HG03439 (cell line): ENCODE measurements around the gene TOM1.

ENCODE experiments used
- ATAC-seq: cut with Tn5 transposase; IDR thresholded peaks from one replicate; pipeline ENCODE4 v1.9.1; 2021; ENCODE audit warnings: mild to moderate bottlenecking, moderate library complexity; ENCODE audit not compliant: unreplicated experiment

The TOM1 gene

GRCh38 chr22:35322126-35322525 is 22.4 kb downstream of the TOM1 start:
- ATAC-seq: no peak

DNA sequence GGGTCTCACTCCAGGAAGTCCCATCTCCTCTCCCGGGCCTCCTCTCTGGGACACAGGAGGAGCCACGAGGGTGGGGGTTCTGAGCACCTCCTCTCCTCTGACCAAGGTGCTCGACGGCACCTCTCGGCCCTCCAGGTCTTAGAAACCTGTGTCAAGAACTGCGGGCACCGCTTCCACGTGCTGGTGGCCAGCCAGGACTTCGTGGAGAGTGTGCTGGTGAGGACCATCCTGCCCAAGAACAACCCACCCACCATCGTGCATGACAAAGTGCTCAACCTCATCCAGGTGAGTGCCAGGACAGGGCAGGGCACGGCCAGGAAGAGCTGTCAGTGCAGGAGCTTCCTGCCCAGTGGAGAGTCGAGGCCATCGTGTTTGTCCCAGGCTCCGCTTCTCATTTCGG is 23.2 kb downstream of the TOM1 start:
- ATAC-seq: no peak

DNA sequence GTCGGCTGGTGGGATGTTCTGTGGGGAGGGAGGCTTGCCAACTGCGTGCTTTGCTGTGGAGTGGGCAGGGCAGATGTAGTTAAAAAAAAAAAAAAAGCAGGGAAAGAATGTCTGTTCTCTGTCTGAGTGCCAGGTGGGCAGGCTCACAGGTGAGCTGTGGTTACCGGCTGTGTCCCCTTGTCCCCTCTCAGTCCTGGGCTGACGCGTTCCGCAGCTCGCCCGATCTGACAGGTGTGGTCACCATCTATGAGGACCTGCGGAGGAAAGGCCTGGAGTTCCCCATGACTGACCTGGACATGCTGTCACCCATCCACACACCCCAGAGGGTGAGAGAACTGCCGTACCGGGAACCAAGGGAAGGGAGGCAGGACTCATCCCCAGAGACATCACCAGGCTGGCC is 23.6 kb downstream of the TOM1 start:
- no peak for ATAC-seq

- no peak for ATAC-seq
Observed at GRCh38 chr22:35324067-35324466, 24.4 kb downstream of the TOM1 start.

GRCh38 chr22:35324762-35325161 is 25.1 kb downstream of the TOM1 start:
- no peak for ATAC-seq

DNA sequence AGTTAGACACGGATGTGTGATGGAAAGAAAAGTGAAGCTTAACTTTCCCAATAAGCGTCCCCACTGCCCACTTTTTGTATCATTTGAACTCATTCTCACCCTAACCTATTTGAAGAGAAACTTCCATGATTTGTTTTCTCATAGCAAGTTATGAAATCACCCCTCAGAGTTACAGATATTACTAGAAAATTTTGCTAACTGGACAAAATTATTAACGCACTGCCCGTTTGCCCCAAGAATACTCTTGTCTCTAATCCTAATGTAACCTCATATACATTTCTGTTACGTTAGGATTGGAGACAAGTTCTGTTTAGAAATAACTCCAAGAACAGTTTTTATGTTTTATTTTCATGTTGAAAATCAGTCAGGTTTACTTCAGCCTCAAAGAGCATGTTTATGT is 25.5 kb downstream of the TOM1 start:
- ATAC-seq: no peak

DNA sequence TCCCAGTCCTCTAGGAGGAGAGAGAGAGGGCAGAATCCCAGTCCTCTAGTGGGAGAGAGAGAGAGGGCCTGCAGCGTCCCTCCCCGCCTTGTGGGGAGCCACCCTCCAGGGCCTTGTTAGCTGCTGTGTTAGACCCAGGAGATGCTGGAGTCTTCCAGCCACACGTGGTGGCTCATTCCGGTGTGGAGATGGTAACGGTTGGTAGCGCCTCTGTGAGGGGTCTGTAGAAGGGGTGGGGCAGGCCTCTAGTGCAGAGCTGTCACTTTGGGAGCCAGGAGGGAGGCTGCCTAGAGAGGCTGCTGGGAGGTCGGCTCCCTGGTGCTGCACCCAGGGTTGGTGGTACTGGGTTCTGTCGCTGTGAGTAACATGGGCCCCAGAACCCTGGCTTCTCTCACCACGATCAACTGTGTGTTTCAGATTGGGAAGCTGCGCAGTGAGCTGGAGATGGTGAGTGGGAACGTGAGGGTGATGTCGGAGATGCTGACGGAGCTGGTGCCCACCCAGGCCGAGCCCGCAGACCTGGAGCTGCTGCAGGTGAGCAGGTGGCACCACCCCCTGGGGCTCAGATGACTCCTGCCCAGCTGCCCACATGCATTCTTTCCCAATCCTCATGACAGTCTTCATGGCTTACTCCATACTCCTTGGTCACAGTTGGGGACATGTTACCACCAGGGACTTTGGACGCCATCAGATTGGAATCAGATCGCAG is 27.3 kb downstream of the TOM1 start:
- ATAC-seq: no peak

DNA sequence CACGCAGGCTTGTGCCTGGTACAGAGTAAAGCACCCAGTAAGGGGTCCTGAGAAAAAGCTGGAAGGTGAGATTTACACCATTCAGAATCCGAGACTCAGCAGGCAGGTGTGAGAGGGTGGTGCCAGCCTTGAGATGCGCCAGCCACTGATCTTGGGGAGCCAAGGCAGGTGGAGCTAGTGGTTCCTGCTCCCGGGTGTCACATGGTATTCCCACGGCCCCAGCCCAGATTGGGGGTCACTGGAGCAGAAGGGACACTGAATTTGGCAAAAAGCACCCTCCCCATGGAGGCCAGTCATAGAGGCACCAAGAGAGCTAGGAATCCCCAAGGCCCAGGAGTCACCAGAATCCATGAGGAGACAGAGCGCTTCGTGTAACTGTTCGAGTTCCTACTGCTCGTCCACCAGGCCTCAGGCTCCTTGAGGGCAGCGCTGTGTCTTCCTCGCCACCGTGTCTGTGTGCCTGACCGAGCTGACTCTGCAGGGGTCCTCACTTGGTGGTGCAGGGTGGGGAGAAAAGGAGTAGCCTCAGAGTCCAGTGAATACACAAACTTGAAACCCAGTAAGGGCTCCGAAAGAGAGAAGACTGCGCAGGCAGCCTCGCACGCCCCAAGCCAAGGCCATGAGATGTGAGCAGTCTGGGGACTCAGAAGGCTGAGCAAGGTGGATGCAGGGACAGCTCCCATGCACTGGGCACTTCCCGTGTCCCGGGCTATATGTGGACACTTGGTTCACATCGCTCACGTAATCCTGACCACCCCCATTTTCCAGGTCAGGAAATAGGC is 28.2 kb downstream of the TOM1 start:
- no peak for ATAC-seq

- ATAC-seq: no peak
Observed at GRCh38 chr22:35328472-35328885, 28.8 kb downstream of the TOM1 start.

DNA sequence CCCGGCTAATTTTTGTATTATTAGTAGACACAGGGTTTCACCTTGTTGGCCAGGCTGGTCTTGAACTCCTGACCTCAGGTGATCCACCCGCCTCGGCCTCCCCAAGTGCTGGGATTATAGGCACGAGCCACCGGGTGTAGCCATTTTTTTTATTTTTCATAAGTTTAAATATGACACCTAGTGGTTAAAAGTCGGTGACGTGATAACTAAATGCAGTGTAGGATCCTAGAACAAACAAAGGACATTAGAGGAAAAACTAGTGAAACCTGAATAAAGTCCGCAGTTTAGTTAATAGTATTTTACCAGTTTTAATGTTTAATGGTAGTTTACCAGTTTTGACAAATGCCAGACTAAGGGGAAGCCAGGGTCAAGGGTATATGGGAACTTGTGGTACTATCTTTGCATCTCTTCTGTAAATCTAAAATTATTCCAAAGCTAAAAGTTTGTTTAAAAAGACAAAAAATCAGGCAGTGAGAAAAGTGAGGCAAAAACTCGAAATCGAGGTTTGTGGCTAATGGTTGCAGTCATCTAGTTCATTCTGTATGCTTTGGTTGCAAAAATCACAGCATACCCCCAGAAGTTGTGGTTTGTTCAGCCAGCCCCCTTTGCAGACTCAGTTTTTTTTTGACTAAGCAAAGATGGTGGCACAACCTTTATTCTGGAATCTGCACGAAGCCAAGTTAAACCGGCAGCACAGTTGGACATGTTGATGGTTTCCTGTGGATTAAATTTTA is 29.6 kb downstream of the TOM1 start:
- ATAC-seq: no peak

- no peak for ATAC-seq
Observed at GRCh38 chr22:35330258-35330861, 30.7 kb downstream of the TOM1 start.

DNA sequence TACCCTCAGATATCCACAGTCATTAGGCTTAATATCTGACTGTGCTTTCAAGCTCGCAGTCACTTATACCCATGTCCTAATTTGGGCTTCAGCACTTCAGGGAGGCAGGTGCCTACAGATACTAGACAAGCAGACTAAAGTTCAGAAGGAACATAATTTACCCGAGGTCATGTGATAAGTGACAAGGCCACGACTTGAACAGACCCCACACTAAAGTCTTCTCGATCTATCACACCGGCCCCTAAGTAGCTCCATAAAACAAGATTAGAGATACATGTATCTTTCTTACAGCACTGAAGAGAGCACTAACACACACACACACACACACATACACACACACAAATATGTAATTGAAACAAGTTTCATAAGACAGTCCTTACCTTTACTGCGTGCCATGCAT is 32.6 kb downstream of the TOM1 start:
- no peak for ATAC-seq

GRCh38 chr22:35333220-35333619 is 33.5 kb downstream of the TOM1 start:
- ATAC-seq: no peak

- ATAC-seq: no peak
Observed at GRCh38 chr22:35334004-35334403, 34.3 kb downstream of the TOM1 start.

DNA sequence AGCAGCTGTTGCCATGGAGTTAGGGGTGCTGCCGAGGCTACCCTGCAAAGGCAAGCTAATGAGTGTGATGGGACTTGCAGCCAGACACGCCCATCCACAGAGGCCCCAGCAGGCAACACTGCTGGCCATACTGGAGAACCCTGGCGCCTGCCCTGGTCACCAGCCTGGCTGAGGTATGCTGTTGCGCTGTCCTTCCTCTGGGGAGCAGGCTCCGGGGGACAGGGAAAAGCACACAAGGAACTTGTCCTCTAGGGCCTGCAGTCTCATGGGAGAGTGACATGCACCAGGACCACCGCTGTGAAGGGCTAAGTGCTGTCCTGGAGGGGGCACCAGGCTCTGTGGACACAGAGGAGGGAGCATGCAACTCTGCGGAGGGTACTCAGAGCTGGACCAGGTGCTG is 35.8 kb downstream of the TOM1 start:
- ATAC-seq: no peak

DNA sequence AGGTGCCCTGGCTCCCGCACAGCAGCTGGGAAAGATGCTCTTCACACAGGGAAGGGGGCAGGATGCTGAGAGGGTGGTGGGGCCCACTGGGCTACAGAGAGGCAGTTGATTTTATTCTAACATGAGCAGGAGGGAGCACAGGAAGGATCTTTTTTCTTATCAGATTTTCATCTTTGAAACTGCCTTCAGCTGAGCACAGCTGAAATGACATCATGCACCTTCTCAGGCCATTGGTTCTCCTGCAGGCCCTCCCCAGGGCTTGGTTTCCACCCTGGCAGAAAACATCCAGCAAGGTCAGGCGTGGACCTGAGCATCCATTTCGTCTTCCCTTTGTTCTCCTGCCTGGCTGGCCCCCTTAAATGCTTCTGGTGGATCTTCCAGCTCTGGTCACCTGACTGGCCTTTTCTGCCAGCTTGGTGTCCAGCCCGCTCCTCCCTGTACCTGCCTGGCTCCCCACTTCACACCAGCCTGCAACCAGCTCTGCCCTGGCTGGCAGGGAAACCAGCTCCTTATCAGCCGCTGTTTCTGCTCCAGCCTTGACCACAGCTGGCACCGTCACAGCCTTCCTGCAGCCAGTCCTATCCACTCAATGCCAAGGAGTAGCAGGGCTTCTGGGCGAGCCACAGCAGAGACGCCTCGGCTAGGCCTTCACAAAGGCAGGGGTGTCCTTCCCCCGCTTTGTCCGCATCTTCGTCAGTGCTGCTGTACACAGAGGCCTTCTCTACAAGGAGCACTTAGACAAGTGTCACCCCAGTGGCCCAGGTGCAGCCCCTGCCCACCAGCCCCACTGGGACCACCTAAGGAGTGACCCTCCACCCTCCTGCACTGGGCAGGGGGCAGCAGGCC is 36.5 kb downstream of the TOM1 start:
- no peak for ATAC-seq

DNA sequence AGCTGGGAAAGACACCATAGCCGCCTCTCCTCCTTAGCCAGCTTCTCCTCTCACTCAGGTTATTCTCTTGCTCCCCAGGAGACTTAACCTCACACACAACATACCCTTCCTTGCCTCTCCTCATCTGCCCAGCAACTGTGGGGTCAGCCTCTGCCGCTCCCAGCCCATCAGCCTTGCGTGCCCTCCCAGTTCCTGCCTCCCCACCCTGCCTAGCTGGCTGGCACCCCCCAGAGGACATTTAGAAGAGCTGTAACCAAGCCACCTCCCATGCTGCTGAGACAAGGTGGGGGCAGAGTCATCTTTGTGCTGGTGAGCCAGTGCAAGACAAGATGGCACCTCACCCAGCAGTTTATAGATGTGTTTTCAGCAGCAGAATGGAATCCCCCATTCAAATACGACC is 38.2 kb downstream of the TOM1 start:
- no peak for ATAC-seq

GRCh38 chr22:35341090-35341874 is 41.6 kb downstream of the TOM1 start:
- ATAC-seq: no peak

DNA sequence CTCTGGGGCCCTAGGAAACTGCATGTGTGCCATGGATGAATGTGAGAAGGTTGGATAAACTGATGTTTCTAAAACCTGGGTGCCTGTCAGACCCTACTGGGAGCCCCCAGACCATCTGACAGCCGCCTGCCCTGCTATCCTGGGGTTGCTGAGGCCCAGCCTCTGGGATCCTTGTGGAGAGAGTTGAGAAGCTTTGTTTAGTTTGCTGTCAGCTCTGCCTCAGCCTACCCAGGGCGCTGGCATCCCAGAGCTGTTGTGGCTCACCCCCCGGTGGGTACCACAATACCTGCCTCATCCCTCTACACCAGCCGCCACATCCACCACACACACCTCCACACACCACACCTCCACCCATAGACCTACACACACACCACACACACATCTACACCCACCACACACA is 42.7 kb downstream of the TOM1 start:
- ATAC-seq: no peak
